HEK293 (cell line): ENCODE results near the gene RPGR.

Experiments used
- CTCF ChIA-PET: fragments of 350-600 bp; formaldehyde crosslinking; extraction: SDS; loops from one replicate; lab custom pipeline; 2021; ENCODE audit warnings: antibody characterized with exemption; lab: Yijun Ruan, JAX
- POLR2A ChIA-PET: fragments of 300-600 bp; formaldehyde crosslinking; extraction: SDS; loops from one replicate; lab custom pipeline; 2020; ENCODE audit warnings: antibody characterized with exemption, inconsistent platforms; lab: Yijun Ruan, JAX
- H3K27ac ChIP-seq: fragments of 200-500 bp; sonication (Bioruptor generic); 2 replicates; pipeline ENCODE4 v1.5.1; 2014; ENCODE audit warnings: low read depth, low read length, control low read depth, inconsistent platforms; ENCODE audit errors: extremely low read depth
- H3K36me3 ChIP-seq, 2 experiments: fragments of 200-500 bp in 1 of 2; sonication (Bioruptor generic) in 1 of 2; 1 replicate in 1 of 2; 2 replicates in 1 of 2; pipeline ENCODE4 v1.5.1; 2014 to 2017; ENCODE audit warnings: inconsistent platforms in 2 of 2, low read length in 2 of 2; ENCODE audit not compliant: control insufficient read depth in 2 of 2, insufficient read depth in 1 of 2
- H3K4me1 ChIP-seq: fragments of 200-500 bp; sonication (Bioruptor generic); 2 replicates; pipeline ENCODE4 v1.5.1; 2014; ENCODE audit warnings: mild to moderate bottlenecking, low read length, inconsistent platforms; ENCODE audit not compliant: control insufficient read depth, insufficient read depth
- H3K4me3 ChIP-seq: 2 replicates; pipeline ENCODE4 v1.5.1; 2011; ENCODE audit warnings: low read depth, mild to moderate bottlenecking, control low read depth, low read length, moderate library complexity
- H3K9me3 ChIP-seq: fragments of 200-500 bp; sonication (Bioruptor generic); 2 replicates; pipeline ENCODE4 v1.5.1; 2014; ENCODE audit warnings: low read depth, low read length, inconsistent platforms; ENCODE audit not compliant: control insufficient read depth, insufficient read depth
- KLF16 ChIP-seq: fragments of 450-650 bp; formaldehyde crosslinking; IDR thresholded peaks from 2 replicates; pipeline ENCODE4 v1.5.1; 2017; ENCODE audit warnings: missing biosample characterization, missing genetic modification characterization
- SCRT1 ChIP-seq: fragments of 450-650 bp; formaldehyde crosslinking; IDR thresholded peaks from 2 replicates; pipeline ENCODE4 v1.5.1; 2016; ENCODE audit warnings: missing biosample characterization, missing genetic modification characterization, borderline replicate concordance
- WT1 ChIP-seq: fragments of 450-650 bp; formaldehyde crosslinking; IDR thresholded peaks from 2 replicates; pipeline ENCODE4 v1.5.1; 2016; ENCODE audit warnings: missing biosample characterization, missing genetic modification characterization
- ZBTB17 ChIP-seq: fragments of 450-650 bp; formaldehyde crosslinking; IDR thresholded peaks from 2 replicates; pipeline ENCODE4 v1.5.1; 2016; ENCODE audit warnings: missing biosample characterization, missing genetic modification characterization
- ZNF221 ChIP-seq: fragments of 450-650 bp; formaldehyde crosslinking; IDR thresholded peaks from 2 replicates; pipeline ENCODE4 v1.5.1; 2017; ENCODE audit warnings: missing biosample characterization, missing genetic modification characterization, borderline replicate concordance
- ZNF266 ChIP-seq: fragments of 450-650 bp; formaldehyde crosslinking; IDR thresholded peaks from 2 replicates; pipeline ENCODE4 v1.5.1; 2016; ENCODE audit warnings: missing biosample characterization, missing genetic modification characterization, low read depth
- ZNF302 ChIP-seq: fragments of 450-650 bp; formaldehyde crosslinking; IDR thresholded peaks from 2 replicates; pipeline ENCODE4 v1.5.1; 2016; ENCODE audit warnings: missing biosample characterization, missing genetic modification characterization, low read depth
- ZNF423 ChIP-seq: fragments of 450-650 bp; formaldehyde crosslinking; IDR thresholded peaks from 2 replicates; pipeline ENCODE4 v1.5.1; 2016; ENCODE audit warnings: missing biosample characterization, missing genetic modification characterization
- ZNF677 ChIP-seq: fragments of 450-650 bp; IDR thresholded peaks from 2 replicates; pipeline ENCODE4 v1.5.0; 2018; ENCODE audit warnings: missing biosample characterization, mild to moderate bottlenecking, missing genetic modification characterization, moderate library complexity
- ZSCAN30 ChIP-seq: fragments of 450-650 bp; IDR thresholded peaks from 2 replicates; pipeline ENCODE4 v1.5.1; 2018; ENCODE audit warnings: missing biosample characterization, mild to moderate bottlenecking, missing genetic modification characterization, moderate library complexity
- TF ChIP-seq, protein P1 (sequence below): fragments of 450-650 bp; formaldehyde crosslinking; IDR thresholded peaks from 2 replicates; pipeline ENCODE4 v1.5.1; 2016; ENCODE audit warnings: missing biosample characterization, missing genetic modification characterization
- TF ChIP-seq, protein P2 (sequence below): fragments of 450-650 bp; formaldehyde crosslinking; IDR thresholded peaks from 2 replicates; pipeline ENCODE4 v1.5.1; 2016; ENCODE audit warnings: missing biosample characterization, missing genetic modification characterization
- TF ChIP-seq, protein P3 (sequence below): fragments of 450-650 bp; formaldehyde crosslinking; IDR thresholded peaks from 2 replicates; pipeline ENCODE4 v1.5.1; 2016; ENCODE audit warnings: missing biosample characterization, missing genetic modification characterization, low read depth
- TF ChIP-seq, protein P4 (sequence below): fragments of 450-650 bp; formaldehyde crosslinking; IDR thresholded peaks from 2 replicates; pipeline ENCODE4 v1.5.1; 2016; ENCODE audit warnings: missing biosample characterization, missing genetic modification characterization, low read depth
- TF ChIP-seq, protein P5 (sequence below): fragments of 450-650 bp; IDR thresholded peaks from 2 replicates; pipeline ENCODE4 v1.5.1; 2018; ENCODE audit warnings: missing biosample characterization, mild to moderate bottlenecking, missing genetic modification characterization
- TF ChIP-seq, protein P6 (sequence below): fragments of 450-650 bp; formaldehyde crosslinking; optimal IDR thresholded peaks from 2 replicates; pipeline ENCODE3; 2016; ENCODE audit warnings: missing biosample characterization, mild to moderate bottlenecking, missing genetic modification characterization
- TF ChIP-seq, protein P7 (sequence below): fragments of 450-650 bp; formaldehyde crosslinking; IDR thresholded peaks from 2 replicates; pipeline ENCODE4 v1.5.1; 2016; ENCODE audit warnings: missing biosample characterization, missing genetic modification characterization

The RPGR gene

DNA sequence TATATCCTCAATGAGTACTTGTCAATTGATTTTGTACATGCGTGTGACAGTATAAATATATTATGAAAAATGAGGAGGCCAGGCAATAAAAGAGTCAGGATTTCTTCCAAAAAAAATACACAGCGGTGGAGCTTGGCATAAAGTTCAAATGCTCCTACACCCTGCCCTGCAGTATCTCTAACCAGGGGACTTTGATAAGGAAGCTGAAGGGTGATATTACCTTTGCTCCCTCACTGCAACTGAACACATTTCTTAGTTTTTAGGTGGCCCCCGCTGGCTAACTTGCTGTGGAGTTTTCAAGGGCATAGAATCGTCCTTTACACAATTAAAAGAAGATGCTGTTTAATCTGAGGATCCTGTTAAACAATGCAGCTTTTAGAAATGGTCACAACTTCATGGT, 25.1 kb upstream of the RPGR start, which contains the start of gene OTC:
Gene OTC (plus strand): TSS at position 243 of the 400 bp plus-strand sequence. CDS start 93 bp downstream, at position 336.
- H3K9me3 ChIP-seq: no peaks in the 10 kb centered on the region
- H3K4me3 ChIP-seq: no peak within 1 kb of the TSS
- H3K27ac ChIP-seq: no peak within 1 kb of the TSS
- ChIA-PET POLR2A (interaction anchor here (0.5 kb wide), 1 partner anchor 129 kb away, joined by 4 read pairs; no protein-coding TSS in a partner anchor), CTCF (interaction anchor here (0.6 kb wide), 1 partner anchor 511 kb away, joined by 3 read pairs; no protein-coding TSS in a partner anchor)
- no peaks in the 10 kb centered on the region for H3K36me3 ChIP-seq
- H3K4me1 ChIP-seq: no peaks in the 10 kb centered on the region
- TF ChIP-seq ZNF221 (tag by site-specific recombination) (no peak), ZNF423 (tag by site-specific recombination) (no peak), SCRT1 (no peak), ZNF677 (tag by site-specific recombination) (no peak), ZNF266 (tag by site-specific recombination) (no peak), KLF16 (tag by site-specific recombination) (no peak)
- TF ChIP-seq, protein P1, sequence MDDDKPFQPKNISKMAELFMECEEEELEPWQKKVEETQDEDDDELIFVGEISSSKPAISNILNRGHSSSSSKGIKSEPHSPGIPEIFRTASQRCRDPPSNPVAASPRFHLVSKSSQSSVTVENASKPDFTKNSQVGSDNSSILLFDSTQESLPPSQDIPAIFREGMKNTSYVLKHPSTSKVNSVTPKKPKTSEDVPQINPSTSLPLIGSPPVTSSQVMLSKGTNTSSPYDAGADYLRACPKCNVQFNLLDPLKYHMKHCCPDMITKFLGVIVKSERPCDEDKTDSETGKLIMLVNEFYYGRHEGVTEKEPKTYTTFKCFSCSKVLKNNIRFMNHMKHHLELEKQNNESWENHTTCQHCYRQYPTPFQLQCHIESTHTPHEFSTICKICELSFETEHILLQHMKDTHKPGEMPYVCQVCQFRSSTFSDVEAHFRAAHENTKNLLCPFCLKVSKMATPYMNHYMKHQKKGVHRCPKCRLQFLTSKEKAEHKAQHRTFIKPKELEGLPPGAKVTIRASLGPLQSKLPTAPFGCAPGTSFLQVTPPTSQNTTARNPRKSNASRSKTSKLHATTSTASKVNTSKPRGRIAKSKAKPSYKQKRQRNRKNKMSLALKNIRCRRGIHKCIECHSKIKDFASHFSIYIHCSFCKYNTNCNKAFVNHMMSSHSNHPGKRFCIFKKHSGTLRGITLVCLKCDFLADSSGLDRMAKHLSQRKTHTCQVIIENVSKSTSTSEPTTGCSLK: no peak
- TF ChIP-seq, protein P2, sequence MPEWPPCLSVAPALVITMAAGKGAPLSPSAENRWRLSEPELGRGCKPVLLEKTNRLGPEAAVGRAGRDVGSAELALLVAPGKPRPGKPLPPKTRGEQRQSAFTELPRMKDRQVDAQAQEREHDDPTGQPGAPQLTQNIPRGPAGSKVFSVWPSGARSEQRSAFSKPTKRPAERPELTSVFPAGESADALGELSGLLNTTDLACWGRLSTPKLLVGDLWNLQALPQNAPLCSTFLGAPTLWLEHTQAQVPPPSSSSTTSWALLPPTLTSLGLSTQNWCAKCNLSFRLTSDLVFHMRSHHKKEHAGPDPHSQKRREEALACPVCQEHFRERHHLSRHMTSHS (tag by site-specific recombination): no peak
- TF ChIP-seq, protein P3, sequence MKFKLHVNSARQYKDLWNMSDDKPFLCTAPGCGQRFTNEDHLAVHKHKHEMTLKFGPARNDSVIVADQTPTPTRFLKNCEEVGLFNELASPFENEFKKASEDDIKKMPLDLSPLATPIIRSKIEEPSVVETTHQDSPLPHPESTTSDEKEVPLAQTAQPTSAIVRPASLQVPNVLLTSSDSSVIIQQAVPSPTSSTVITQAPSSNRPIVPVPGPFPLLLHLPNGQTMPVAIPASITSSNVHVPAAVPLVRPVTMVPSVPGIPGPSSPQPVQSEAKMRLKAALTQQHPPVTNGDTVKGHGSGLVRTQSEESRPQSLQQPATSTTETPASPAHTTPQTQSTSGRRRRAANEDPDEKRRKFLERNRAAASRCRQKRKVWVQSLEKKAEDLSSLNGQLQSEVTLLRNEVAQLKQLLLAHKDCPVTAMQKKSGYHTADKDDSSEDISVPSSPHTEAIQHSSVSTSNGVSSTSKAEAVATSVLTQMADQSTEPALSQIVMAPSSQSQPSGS (tag by site-specific recombination): no peak
- TF ChIP-seq, protein P4, sequence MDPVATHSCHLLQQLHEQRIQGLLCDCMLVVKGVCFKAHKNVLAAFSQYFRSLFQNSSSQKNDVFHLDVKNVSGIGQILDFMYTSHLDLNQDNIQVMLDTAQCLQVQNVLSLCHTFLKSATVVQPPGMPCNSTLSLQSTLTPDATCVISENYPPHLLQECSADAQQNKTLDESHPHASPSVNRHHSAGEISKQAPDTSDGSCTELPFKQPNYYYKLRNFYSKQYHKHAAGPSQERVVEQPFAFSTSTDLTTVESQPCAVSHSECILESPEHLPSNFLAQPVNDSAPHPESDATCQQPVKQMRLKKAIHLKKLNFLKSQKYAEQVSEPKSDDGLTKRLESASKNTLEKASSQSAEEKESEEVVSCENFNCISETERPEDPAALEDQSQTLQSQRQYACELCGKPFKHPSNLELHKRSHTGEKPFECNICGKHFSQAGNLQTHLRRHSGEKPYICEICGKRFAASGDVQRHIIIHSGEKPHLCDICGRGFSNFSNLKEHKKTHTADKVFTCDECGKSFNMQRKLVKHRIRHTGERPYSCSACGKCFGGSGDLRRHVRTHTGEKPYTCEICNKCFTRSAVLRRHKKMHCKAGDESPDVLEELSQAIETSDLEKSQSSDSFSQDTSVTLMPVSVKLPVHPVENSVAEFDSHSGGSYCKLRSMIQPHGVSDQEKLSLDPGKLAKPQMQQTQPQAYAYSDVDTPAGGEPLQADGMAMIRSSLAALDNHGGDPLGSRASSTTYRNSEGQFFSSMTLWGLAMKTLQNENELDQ (tag by site-specific recombination): no peak
- TF ChIP-seq, protein P5, sequence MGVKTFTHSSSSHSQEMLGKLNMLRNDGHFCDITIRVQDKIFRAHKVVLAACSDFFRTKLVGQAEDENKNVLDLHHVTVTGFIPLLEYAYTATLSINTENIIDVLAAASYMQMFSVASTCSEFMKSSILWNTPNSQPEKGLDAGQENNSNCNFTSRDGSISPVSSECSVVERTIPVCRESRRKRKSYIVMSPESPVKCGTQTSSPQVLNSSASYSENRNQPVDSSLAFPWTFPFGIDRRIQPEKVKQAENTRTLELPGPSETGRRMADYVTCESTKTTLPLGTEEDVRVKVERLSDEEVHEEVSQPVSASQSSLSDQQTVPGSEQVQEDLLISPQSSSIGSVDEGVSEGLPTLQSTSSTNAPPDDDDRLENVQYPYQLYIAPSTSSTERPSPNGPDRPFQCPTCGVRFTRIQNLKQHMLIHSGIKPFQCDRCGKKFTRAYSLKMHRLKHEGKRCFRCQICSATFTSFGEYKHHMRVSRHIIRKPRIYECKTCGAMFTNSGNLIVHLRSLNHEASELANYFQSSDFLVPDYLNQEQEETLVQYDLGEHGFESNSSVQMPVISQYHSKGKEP (tag by site-specific recombination): no peak
- TF ChIP-seq, all 188 proteins: peak for 0

DNA sequence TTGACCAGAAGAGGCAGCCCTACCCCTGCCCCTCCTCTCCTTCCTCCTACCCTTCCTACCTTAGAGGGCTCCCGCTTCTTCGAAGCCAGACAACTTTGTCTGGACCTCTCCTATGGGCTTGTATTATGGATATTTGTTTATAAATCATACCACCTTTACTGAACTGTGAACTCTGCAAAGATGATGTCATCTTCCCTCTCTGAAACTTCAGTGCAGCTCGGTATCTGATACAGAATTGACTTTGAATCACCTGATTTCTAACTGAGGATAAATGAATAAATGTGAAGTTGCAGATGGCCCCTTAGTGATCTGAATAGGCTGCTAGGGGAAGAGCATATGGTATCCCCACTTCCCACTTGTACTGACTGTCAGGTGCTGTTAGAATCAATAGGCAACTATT, 24.0 kb upstream of the RPGR start:
- H3K36me3 ChIP-seq: no peaks in the 10 kb centered on the region
- no peaks in the 10 kb centered on the region for H3K4me1 ChIP-seq
- H3K9me3 ChIP-seq: no peaks in the 10 kb centered on the region
- no peak overlapping the region for H3K4me3 ChIP-seq
- ChIA-PET POLR2A (no interaction called here), CTCF (no interaction called here)
- TF ChIP-seq, protein P6, sequence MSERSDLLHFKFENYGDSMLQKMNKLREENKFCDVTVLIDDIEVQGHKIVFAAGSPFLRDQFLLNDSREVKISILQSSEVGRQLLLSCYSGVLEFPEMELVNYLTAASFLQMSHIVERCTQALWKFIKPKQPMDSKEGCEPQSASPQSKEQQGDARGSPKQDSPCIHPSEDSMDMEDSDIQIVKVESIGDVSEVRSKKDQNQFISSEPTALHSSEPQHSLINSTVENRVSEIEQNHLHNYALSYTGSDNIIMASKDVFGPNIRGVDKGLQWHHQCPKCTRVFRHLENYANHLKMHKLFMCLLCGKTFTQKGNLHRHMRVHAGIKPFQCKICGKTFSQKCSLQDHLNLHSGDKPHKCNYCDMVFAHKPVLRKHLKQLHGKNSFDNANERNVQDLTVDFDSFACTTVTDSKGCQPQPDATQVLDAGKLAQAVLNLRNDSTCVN (tag by site-specific recombination): no peak
- no peak for TF ChIP-seq ZNF302 (tag by site-specific recombination)
- no peak for TF ChIP-seq ZBTB17 (tag by site-specific recombination)
- TF ChIP-seq, protein P7, sequence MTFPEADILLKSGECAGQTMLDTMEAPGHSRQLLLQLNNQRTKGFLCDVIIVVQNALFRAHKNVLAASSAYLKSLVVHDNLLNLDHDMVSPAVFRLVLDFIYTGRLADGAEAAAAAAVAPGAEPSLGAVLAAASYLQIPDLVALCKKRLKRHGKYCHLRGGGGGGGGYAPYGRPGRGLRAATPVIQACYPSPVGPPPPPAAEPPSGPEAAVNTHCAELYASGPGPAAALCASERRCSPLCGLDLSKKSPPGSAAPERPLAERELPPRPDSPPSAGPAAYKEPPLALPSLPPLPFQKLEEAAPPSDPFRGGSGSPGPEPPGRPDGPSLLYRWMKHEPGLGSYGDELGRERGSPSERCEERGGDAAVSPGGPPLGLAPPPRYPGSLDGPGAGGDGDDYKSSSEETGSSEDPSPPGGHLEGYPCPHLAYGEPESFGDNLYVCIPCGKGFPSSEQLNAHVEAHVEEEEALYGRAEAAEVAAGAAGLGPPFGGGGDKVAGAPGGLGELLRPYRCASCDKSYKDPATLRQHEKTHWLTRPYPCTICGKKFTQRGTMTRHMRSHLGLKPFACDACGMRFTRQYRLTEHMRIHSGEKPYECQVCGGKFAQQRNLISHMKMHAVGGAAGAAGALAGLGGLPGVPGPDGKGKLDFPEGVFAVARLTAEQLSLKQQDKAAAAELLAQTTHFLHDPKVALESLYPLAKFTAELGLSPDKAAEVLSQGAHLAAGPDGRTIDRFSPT (tag by site-specific recombination): no peak
- no peak for TF ChIP-seq WT1 (tag by site-specific recombination)
- TF ChIP-seq, protein P3 (tag by site-specific recombination): peak; percentile 72
- no peak for TF ChIP-seq ZSCAN30 (tag by site-specific recombination)
- TF ChIP-seq SCRT1: no peak
- no peak overlapping the region for H3K27ac ChIP-seq
